BLaER1 (cell line): ENCODE results near the gene RXRG.

Experiments
- H3K27ac ChIP-seq: shearing (Covaris generic); formaldehyde crosslinking; 2 replicates; pipeline ENCODE4 v1.8.1; 2022
- H3K27me3 ChIP-seq: shearing (Covaris generic); formaldehyde crosslinking; 2 replicates; pipeline ENCODE4 v1.8.1; 2022
- H3K36me3 ChIP-seq: shearing (Covaris generic); formaldehyde crosslinking; 2 replicates; pipeline ENCODE4 v1.8.1; 2022
- H3K4me1 ChIP-seq: shearing (Covaris generic); formaldehyde crosslinking; 2 replicates; pipeline ENCODE4 v1.8.1; 2022
- H3K4me2 ChIP-seq: shearing (Covaris generic); formaldehyde crosslinking; 2 replicates; pipeline ENCODE4 v1.8.1; 2022
- H3K4me3 ChIP-seq: shearing (Covaris generic); formaldehyde crosslinking; 2 replicates; pipeline ENCODE4 v1.8.1; 2022
- H3K9ac ChIP-seq: shearing (Covaris generic); formaldehyde crosslinking; 2 replicates; pipeline ENCODE4 v1.8.1; 2022
- H3K9me3 ChIP-seq: shearing (Covaris generic); formaldehyde crosslinking; 2 replicates; pipeline ENCODE4 v1.8.1; 2022
- H4K20me1 ChIP-seq: shearing (Covaris generic); formaldehyde crosslinking; 2 replicates; pipeline ENCODE4 v1.8.1; 2022
- Cebpa-rat ChIP-seq: shearing (Covaris generic); IDR thresholded peaks from 2 replicates; pipeline ENCODE4 v1.8.1; 2022

RXRG gene

DNA sequence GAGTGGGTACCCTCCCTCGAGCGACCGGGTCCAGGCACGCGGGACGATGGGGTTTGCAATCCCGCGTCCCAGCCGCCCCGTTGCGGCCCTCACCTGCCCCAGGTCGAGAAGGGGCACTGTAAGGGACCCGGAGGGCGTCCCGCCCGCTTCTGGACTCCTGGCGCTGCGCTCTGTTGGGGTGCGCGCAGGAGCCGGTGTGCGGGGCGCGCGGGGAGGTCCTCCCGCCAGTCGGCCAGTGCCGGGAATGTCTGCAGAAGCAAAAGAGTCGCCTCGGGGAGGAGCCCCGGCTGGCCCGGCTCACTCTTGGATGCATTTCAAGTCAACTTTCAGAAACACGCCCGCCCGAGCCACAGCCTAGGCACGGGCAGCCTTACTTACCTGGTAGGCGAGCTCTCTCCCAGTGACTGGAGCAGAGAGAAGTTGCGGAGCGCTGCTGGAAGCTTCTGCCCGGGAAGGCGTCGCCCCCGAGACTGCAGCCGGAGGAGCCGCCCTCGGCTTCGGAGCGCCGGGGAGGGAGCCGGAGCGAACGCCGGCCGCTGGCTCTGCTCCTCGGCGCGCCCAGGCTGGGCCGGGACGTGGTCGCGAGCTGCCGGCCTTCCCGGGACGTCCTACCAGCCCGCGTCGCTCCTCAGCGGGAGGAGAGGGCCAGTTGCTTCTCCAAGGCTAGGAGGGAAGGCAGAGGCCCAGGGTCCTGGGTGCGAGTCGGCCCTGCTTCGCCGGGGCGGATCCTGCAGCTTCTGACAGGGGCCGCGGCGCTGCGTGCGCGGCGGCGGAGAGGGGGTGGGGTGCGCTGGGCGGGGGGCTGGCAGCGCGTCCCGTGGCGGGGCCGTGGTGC lies 88.7 kb downstream of the RXRG start, which contains the start of gene LMX1A:
LMX1A (minus strand) TSS at position 739 of the 835 bp plus-strand sequence. CDS start 1,156 bp downstream, outside the sequence.
- Histone ChIP-seq H3K9ac (no peak within 1 kb of the TSS), H3K27me3 (peaks cover 69% of the 10 kb centered on the region), H3K9me3 (peaks cover 52% of the 10 kb centered on the region), H4K20me1 (peaks cover 13% of the 10 kb centered on the region; the same call in 1 of the 2 replicates), H3K4me2 (no peak within 1 kb of the TSS), H3K27ac (no peak within 1 kb of the TSS), H3K36me3 (0 out of 2 replicates have a peak, but pooled peaks cover 10% of the 10 kb centered on the region), H3K4me3 (no peak within 1 kb of the TSS), H3K4me1 (no peaks in the 10 kb centered on the region)
- TF ChIP-seq Cebpa-rat, result no peak

DNA sequence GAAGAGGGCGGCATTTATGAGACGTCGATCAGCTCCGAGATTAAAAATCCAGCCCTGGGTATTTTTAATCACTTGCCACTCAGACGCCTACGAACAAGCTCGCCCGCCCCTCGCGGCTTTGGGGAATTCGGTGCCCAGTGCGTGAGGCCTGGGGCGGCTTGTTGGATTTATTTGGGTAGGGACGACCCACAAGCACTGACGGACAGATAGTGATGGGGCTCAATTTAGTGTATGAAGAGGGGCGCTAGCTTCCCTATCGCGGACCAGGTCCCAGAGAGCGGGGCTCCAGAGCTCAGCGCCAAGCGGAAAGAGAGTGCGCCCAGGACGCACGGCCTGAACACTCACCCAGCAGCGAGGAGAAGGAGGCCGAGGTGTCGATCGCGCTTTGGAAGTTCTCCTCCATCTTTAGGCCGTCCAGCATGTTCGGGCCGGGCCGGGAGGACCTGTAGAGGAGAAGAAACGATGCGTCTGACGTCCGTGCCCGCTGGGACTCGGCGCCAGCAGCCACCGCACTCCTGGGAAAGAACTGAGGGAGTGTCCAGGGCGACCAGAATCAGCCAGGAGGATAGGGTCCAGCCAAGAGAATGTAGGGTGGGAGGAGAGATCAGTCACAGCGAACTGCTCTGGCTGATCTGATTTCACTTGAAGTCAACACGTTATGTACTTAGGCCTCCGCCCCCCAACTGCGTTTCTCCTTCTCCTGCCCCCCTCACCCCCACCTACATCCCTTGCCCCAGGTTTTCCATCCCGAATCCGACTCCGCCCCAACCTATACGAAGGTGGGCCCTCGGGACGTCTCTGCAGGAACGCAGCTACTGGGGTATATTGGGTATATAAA lies 89.6 kb downstream of the RXRG start:
- no peak for TF ChIP-seq Cebpa-rat
- peaks cover 77% of the 10 kb centered on the region for H3K27me3 ChIP-seq
- peaks cover 13% of the 10 kb centered on the region; the same call in 1 of the 2 replicates for H4K20me1 ChIP-seq
- no peaks in the 10 kb centered on the region for H3K4me1 ChIP-seq
- no peak overlapping the region for H3K4me2 ChIP-seq
- H3K27ac ChIP-seq, result no peak overlapping the region
- H3K4me3 ChIP-seq, result 0 out of 2 replicates have a peak overlapping the region, but pooled peaks have one; percentile 26
- no peak overlapping the region for H3K9ac ChIP-seq
- H3K9me3 ChIP-seq, result peaks cover 52% of the 10 kb centered on the region
- 0 out of 2 replicates have a peak, but pooled peaks cover 10% of the 10 kb centered on the region for H3K36me3 ChIP-seq

DNA sequence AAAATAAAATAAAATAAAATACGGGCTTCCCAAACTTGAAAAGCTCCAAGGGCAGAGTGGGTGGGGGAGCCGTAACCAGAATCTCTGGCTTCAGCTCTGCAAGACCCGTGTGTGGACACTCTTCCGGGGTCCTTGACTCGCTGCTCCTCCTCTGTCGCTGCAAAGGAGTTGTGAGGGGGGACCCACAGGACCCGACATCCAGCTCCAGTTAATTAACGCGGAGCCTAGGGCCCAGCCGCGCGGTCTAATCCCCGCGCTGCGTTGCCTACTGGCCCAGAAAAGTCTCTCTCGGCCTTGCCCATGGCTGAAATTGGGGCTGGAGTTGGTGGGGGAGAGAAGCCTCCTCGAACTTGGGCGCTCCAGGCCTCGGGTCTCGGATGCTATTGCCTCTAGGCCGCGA lies 90.2 kb downstream of the RXRG start:
- peaks cover 13% of the 10 kb centered on the region; the same call in 1 of the 2 replicates for H4K20me1 ChIP-seq
- TF ChIP-seq Cebpa-rat, result no peak
- no peak overlapping the region for H3K27ac ChIP-seq
- H3K4me2 ChIP-seq, result no peak overlapping the region
- peak overlapping the region; percentile 26; the same call in 1 of the 2 replicates for H3K4me3 ChIP-seq
- peaks cover 83% of the 10 kb centered on the region for H3K27me3 ChIP-seq
- H3K9ac ChIP-seq, result no peak overlapping the region
- H3K36me3 ChIP-seq, result 0 out of 2 replicates have a peak, but pooled peaks cover 10% of the 10 kb centered on the region
- H3K9me3 ChIP-seq, result peaks cover 52% of the 10 kb centered on the region
- no peaks in the 10 kb centered on the region for H3K4me1 ChIP-seq

DNA sequence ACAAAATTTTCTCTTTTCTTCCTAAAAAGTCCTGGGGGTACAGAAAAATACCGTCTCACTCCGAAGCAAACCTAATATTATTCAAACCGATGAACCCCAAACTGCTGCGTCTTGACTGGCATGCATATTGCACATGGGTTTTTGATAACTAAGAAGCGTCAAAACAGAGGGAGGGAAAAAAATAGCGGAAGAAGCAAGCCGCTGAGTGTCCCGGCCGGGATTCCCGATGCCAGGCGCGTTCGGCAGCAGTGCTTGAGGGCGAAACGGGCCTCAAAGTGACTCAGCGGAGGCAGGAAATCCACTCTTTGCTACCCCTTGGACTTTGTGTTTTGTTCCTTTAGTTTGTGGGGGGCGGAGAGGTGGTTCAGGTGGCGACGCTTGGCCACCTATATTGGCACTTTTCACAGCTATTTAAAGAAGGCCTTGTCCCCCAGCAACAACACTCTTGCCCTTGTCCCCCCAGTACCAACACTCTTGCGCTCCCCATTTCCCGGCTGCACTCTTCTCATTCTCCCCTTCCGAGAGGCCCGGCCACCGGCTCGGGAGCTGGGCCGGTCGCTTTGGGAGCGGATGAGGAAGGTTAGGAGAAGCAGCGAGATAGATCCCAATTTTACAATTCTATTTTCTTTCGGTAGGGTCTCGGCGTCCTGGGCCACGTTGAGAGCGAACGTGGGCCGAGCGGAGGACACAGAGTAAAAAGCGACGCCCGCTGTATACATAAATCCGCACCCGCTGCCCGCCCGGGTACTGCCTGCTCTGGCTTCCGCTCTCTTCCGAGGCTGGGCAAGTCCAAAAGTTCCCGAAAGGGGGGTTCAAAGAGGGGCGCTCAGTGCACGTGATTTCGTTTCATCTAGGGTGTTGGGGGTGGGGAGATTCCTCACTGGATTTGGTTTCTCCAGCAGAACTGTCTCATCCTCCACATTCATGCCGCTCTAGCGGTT lies 90.9 kb downstream of the RXRG start:
- TF ChIP-seq Cebpa-rat, result no peak
- Histone ChIP-seq H3K4me2 (no peak overlapping the region), H3K36me3 (0 out of 2 replicates have a peak, but pooled peaks cover 10% of the 10 kb centered on the region), H3K4me3 (peak overlapping the region; percentile 26; the same call in 1 of the 2 replicates), H3K9me3 (peaks cover 52% of the 10 kb centered on the region), H4K20me1 (peaks cover 13% of the 10 kb centered on the region; the same call in 1 of the 2 replicates), H3K27ac (no peak overlapping the region), H3K9ac (no peak overlapping the region), H3K27me3 (peaks cover 91% of the 10 kb centered on the region), H3K4me1 (no peaks in the 10 kb centered on the region)

DNA sequence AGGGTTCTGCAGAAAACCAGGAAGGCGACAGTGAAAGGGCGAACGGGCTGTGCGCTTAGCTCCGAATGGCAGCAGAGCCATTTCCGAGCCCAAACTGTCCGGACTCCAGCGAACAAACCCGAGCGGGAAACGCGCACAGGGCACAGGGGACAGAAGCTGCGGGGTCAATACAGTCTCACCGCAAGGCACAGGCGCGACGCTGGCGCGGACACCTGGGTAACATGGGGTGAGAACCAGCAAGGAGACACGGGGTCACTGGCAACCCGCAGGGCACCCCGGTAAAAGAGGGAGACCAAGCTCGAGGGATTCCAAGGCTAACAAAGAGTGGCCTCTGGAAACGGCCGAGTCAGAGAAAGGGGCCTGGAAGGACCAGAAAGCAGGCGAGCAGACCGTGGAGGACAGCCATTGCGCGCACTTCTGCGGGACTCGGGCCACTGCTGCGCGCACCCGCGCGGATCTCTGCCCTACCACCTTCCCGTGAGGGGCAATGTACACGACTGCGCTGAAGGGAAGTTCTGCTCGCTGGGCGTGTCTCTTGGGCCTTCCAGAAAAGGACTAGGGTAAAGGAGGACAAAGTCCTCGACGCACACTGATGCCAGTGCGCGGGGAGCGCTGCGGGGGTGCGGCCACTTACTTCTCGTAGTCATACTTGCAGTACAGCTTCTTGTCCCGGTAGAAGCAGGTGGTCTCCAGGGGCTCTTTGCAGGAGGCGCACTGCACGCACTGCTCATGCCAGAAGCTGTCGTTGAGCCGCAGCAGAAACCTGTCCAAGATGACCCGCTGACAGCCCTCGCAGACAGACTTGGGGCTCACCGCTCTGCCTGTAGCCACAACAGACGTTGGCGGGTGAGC lies 92.3 kb downstream of the RXRG start:
- H3K36me3 ChIP-seq, result 0 out of 2 replicates have a peak, but pooled peaks cover 10% of the 10 kb centered on the region
- peaks cover 93% of the 10 kb centered on the region for H3K27me3 ChIP-seq
- peaks cover 13% of the 10 kb centered on the region; the same call in 1 of the 2 replicates for H4K20me1 ChIP-seq
- no peak for TF ChIP-seq Cebpa-rat
- no peak overlapping the region for H3K4me3 ChIP-seq
- no peak overlapping the region for H3K27ac ChIP-seq
- H3K4me2 ChIP-seq, result no peak overlapping the region
- peaks cover 52% of the 10 kb centered on the region for H3K9me3 ChIP-seq
- no peak overlapping the region for H3K9ac ChIP-seq
- H3K4me1 ChIP-seq, result no peaks in the 10 kb centered on the region

DNA sequence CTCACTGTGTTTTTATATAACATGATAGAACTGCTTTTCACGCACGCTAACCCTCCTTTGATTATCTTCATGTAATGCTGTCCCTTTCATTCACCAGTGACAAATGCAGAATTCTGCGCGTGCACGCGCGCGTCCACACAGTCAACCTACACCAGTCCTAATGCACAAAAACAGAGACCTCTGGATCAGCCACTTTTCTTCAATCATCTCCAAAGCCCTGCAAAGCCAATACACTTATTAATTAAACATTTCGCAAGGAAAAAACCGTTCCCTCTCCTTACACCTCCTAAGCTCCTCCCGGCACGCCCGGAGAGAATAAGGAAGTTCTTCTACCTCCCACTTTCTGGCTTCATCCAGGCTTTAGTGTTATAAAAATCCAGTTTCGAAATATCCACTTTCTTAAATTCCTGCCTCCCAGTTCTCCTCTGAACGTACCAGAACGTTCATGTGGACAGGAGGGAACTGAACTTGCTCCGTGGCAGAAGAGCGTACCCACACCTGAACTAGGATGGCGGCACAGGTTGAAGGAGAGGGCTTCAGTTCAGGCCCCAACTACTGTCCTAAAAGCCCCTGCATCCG lies 93.0 kb downstream of the RXRG start:
- H3K9me3 ChIP-seq, result peaks cover 51% of the 10 kb centered on the region
- H3K4me1 ChIP-seq, result no peaks in the 10 kb centered on the region
- H3K4me2 ChIP-seq, result no peak overlapping the region
- no peak for TF ChIP-seq Cebpa-rat
- H3K27me3 ChIP-seq, result peaks cover 86% of the 10 kb centered on the region
- H4K20me1 ChIP-seq, result peaks cover 13% of the 10 kb centered on the region; the same call in 1 of the 2 replicates
- H3K9ac ChIP-seq, result no peak overlapping the region
- no peak overlapping the region for H3K4me3 ChIP-seq
- H3K27ac ChIP-seq, result no peak overlapping the region
- 0 out of 2 replicates have a peak, but pooled peaks cover 10% of the 10 kb centered on the region for H3K36me3 ChIP-seq
